Transverse colon (tissue), 3 donors: ENCODE data around the gene PNCK.
"Not testable (repeated sequence)": the region's sequence is repeated elsewhere in the genome, so short reads cannot be mapped to it uniquely, and the experiment has no call there.

ENCODE experiments used
- POLR2A ChIP-seq: fragments of 450-650 bp; IDR thresholded peaks from one replicate; pipeline ENCODE4 v1.6.1; 2016; ENCODE audit warnings: antibody characterized with exemption, mild to moderate bottlenecking, moderate library complexity
- TF ChIP-seq, protein P1 (sequence below), 5 experiments: fragments of 200-600 bp in 3 of 5; fragments of 450-650 bp in 2 of 5; sonication (generic) in 3 of 5; IDR thresholded peaks; 1 replicate in 2 of 5; 2 replicates in 3 of 5; pipeline ENCODE4 v1.5.1; 2016 to 2017; ENCODE audit warnings: antibody characterized with exemption in 5 of 5, inconsistent platforms in 3 of 5, mild to moderate bottlenecking in 2 of 5, moderate library complexity in 1 of 5

DNA sequence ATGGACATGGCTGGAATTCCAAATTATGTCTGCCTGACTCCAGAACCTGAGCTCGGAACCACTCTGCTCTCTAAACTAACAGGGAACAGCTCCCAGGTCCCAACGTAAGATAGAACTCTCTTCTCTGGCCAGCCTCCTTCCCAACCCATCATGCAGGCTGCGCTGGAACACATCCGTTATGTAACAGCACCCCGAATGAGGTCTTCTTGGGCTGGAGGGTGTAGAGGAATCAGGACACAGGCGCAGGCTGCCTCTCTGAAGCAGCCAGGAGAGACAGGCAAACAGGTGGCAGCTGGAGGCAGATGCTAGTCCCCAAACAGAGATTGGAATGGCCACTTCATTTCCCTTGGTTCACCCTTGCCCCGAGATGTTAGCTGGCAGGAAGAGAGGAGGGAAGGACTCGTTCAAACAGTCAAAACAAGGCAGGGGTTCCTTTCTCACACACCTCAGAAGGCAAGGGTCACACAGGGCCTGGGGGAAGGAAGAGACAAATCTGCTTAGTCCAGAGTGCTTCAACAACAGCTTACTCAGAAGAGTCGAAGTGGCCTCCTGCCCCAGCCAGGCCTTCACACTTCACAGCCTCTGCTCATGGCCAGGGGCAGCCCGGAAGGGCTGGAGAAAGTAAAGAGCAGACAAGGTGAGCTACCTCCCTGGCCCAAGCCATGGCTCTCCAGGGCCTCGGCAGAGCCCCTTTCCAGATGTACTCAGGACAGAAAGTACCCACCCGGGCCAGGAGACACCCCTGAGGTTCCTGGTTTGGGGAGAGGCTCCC lies 31.2 kb upstream of the PNCK start:
- TF ChIP-seq, protein P1, sequence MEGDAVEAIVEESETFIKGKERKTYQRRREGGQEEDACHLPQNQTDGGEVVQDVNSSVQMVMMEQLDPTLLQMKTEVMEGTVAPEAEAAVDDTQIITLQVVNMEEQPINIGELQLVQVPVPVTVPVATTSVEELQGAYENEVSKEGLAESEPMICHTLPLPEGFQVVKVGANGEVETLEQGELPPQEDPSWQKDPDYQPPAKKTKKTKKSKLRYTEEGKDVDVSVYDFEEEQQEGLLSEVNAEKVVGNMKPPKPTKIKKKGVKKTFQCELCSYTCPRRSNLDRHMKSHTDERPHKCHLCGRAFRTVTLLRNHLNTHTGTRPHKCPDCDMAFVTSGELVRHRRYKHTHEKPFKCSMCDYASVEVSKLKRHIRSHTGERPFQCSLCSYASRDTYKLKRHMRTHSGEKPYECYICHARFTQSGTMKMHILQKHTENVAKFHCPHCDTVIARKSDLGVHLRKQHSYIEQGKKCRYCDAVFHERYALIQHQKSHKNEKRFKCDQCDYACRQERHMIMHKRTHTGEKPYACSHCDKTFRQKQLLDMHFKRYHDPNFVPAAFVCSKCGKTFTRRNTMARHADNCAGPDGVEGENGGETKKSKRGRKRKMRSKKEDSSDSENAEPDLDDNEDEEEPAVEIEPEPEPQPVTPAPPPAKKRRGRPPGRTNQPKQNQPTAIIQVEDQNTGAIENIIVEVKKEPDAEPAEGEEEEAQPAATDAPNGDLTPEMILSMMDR (IDR thresholded peaks at IDR 0.05) = not testable (repeated sequence)
- TF ChIP-seq POLR2A = not testable (repeated sequence)
